HG03565 (cell line): ENCODE measurements around the gene TAF11L5.
"Not testable (repeated sequence)": the region's sequence is repeated elsewhere in the genome, so short reads cannot be mapped to it uniquely, and the experiment has no call there.

ENCODE experiments used
- ATAC-seq: cut with Tn5 transposase; IDR thresholded peaks from one replicate; pipeline ENCODE4 v1.9.1; 2021; ENCODE audit warnings: mild to moderate bottlenecking, moderate library complexity; ENCODE audit not compliant: unreplicated experiment

TAF11L5 gene

GRCh38 chr5:17524935-17525334, at the start of gene TAF11L5:
TAF11L5 (plus strand) TSS chr5:17525235.
- ATAC-seq: not testable (repeated sequence)

GRCh38 chr5:17477043-17477442, 48.0 kb upstream of the TAF11L5 start:
- ATAC-seq: no peak

- no peak for ATAC-seq
Observed at GRCh38 chr5:17477573-17478265, 47.3 kb upstream of the TAF11L5 start.

GRCh38 chr5:17481378-17481777, 43.7 kb upstream of the TAF11L5 start:
- ATAC-seq: no peak

- no peak for ATAC-seq
Observed at GRCh38 chr5:17482790-17483189, 42.2 kb upstream of the TAF11L5 start.

GRCh38 chr5:17486464-17487173, 38.4 kb upstream of the TAF11L5 start:
- ATAC-seq: not testable (repeated sequence)

GRCh38 chr5:17487174-17487512, 37.9 kb upstream of the TAF11L5 start:
- no peak for ATAC-seq

GRCh38 chr5:17491257-17491656, 33.8 kb upstream of the TAF11L5 start:
- ATAC-seq: not testable (repeated sequence)

- ATAC-seq: no peak
Observed at GRCh38 chr5:17492770-17493169, 32.3 kb upstream of the TAF11L5 start.

- ATAC-seq: no peak
Observed at GRCh38 chr5:17497446-17497845, 27.6 kb upstream of the TAF11L5 start.

GRCh38 chr5:17497931-17498330, 27.1 kb upstream of the TAF11L5 start, which contains the start of gene TAF11L2:
TAF11L2 (plus strand) TSS chr5:17498231.
- not testable (repeated sequence) for ATAC-seq

GRCh38 chr5:17511775-17512325, 13.2 kb upstream of the TAF11L5 start:
- ATAC-seq: no peak

GRCh38 chr5:17517526-17517925, 7.5 kb upstream of the TAF11L5 start:
- not testable (repeated sequence) for ATAC-seq

GRCh38 chr5:17518067-17518466, 7.0 kb upstream of the TAF11L5 start, which contains the start of gene TAF11L3:
TAF11L3 (plus strand) TSS chr5:17518367.
- not testable (repeated sequence) for ATAC-seq

- ATAC-seq: not testable (repeated sequence)
Observed at GRCh38 chr5:17519508-17519907, 5.5 kb upstream of the TAF11L5 start.

GRCh38 chr5:17521501-17521900, 3.5 kb upstream of the TAF11L5 start, which contains the start of gene TAF11L4:
TAF11L4 (plus strand) TSS chr5:17521801.
- not testable (repeated sequence) for ATAC-seq

GRCh38 chr5:17526504-17526903, 1.5 kb downstream of the TAF11L5 start:
- not testable (repeated sequence) for ATAC-seq

- ATAC-seq: not testable (repeated sequence)
Observed at GRCh38 chr5:17528369-17528768, 3.3 kb downstream of the TAF11L5 start, which contains the start of gene TAF11L6. TAF11L6 (plus strand) TSS chr5:17528669.
